MCF 10A (cell line): ENCODE measurements around the gene DIP2C. TPM values are rescaled to one million over a fixed set of nuclear protein-coding genes. Genes with fewer than 3 reads are reported as not detected.

Experiments
- BruUV-seq: library from RNA; stranded (reverse); fragments of 400-500 nt; replicated peaks from 2 replicates; lab custom pipeline; 2021; lab: Mats Ljungman, UMichigan
- CTCF ChIA-PET: fragments of 300-600 bp; sonication (Branson Sonifier 250); formaldehyde crosslinking; extraction: SDS; loops from one replicate; lab custom pipeline; 2021; ENCODE audit warnings: antibody characterized with exemption, inconsistent platforms; lab: Yijun Ruan, JAX
- POLR2A ChIA-PET: fragments of 300-600, 350-650 bp; sonication (Branson Sonifier 250); formaldehyde crosslinking; extraction: SDS; loops from one replicate; lab custom pipeline; 2020; ENCODE audit warnings: antibody characterized with exemption, inconsistent platforms; lab: Yijun Ruan, JAX
- DNase-seq: peaks from one replicate; pipeline ENCODE4 v3.0.0-alpha.2; 2018; ENCODE audit not compliant: unreplicated experiment
- H3K27ac Mint-ChIP-seq: one replicate; pipeline ENCODE4 v1.8.0; 2022; ENCODE audit warnings: mild to moderate bottlenecking, low read depth, mixed read lengths; ENCODE audit not compliant: unreplicated experiment
- H3K27me3 Mint-ChIP-seq: one replicate; pipeline ENCODE4 v1.8.0; 2022; ENCODE audit warnings: mixed read lengths; ENCODE audit not compliant: insufficient read depth, unreplicated experiment
- H3K36me3 Mint-ChIP-seq: one replicate; pipeline ENCODE4 v1.8.0; 2022; ENCODE audit warnings: mild to moderate bottlenecking, moderate library complexity, mixed read lengths; ENCODE audit not compliant: insufficient read depth, unreplicated experiment
- H3K4me1 Mint-ChIP-seq: one replicate; pipeline ENCODE4 v1.8.0; 2022; ENCODE audit warnings: mixed read lengths; ENCODE audit not compliant: insufficient read depth, unreplicated experiment
- H3K4me3 Mint-ChIP-seq: one replicate; pipeline ENCODE4 v1.8.0; 2022; ENCODE audit warnings: mild to moderate bottlenecking, moderate library complexity, mixed read lengths; ENCODE audit not compliant: unreplicated experiment
- H3K9me3 Mint-ChIP-seq: one replicate; pipeline ENCODE4 v1.8.0; 2022; ENCODE audit warnings: mixed read lengths; ENCODE audit not compliant: unreplicated experiment
- CTCF ChIP-seq: fragments of 200-600 bp; IDR thresholded peaks from one replicate; pipeline ENCODE4 v1.8.0; 2022; ENCODE audit warnings: antibody characterized with exemption, mild to moderate bottlenecking; ENCODE audit not compliant: unreplicated experiment
- intact Hi-C: fragments of 100-400 bp; cut with micrococcal nuclease; formaldehyde crosslinking; loops from 2 replicates; pipeline ENCODE4 v1.14.1; 2022
- total RNA-seq: library from RNA; stranded (reverse); gene quantifications from 2 replicates; pipeline ENCODE4 v1.2.3, GENCODE V29; 2022

Gene DIP2C
- total RNA-seq, 1 experiment from 2014 or later: 0.37 TPM

GRCh38 chr10:717458-717857, 28.0 kb upstream of the DIP2C start:
- no peak overlapping the region for H3K27ac Mint-ChIP-seq
- intact Hi-C loops: no loop called here

GRCh38 chr10:716821-717220, 27.4 kb upstream of the DIP2C start:
- no TSS peak for BruUV-seq
- POLR2A ChIA-PET: no interaction called here
- no peak for TF ChIP-seq CTCF
- no peaks in the 10 kb centered on the region for H3K36me3 Mint-ChIP-seq
- no peak overlapping the region for H3K4me3 Mint-ChIP-seq
- intact Hi-C loops: no loop called here
- no peaks in the 10 kb centered on the region for H3K4me1 Mint-ChIP-seq
- H3K9me3 Mint-ChIP-seq: peaks cover 10% of the 10 kb centered on the region
- CTCF ChIA-PET: interaction anchor here (0.7 kb wide), 1 partner anchor 54 kb away, joined by 6 read pairs; no protein-coding TSS in a partner anchor
- no peak for DNase-seq
- H3K27ac Mint-ChIP-seq: no peak overlapping the region
- peaks cover 32% of the 10 kb centered on the region for H3K27me3 Mint-ChIP-seq

More at GRCh38 chr10:717458-717857, 28.0 kb upstream of the DIP2C start:
- ChIA-PET POLR2A (no interaction called here), CTCF (no interaction called here)
- DNase-seq: no peak
- no TSS peak for BruUV-seq
- H3K36me3 Mint-ChIP-seq: no peaks in the 10 kb centered on the region
- peaks cover 32% of the 10 kb centered on the region for H3K27me3 Mint-ChIP-seq
- H3K4me1 Mint-ChIP-seq: no peaks in the 10 kb centered on the region
- no peak overlapping the region for H3K4me3 Mint-ChIP-seq
- peaks cover 10% of the 10 kb centered on the region for H3K9me3 Mint-ChIP-seq
- no peak for TF ChIP-seq CTCF

GRCh38 chr10:714214-714613, 24.7 kb upstream of the DIP2C start:
- Mint-ChIP-seq H3K27me3 (peaks cover 34% of the 10 kb centered on the region), H3K36me3 (no peaks in the 10 kb centered on the region), H3K27ac (no peak overlapping the region), H3K9me3 (peaks cover 10% of the 10 kb centered on the region), H3K4me3 (no peak overlapping the region), H3K4me1 (no peaks in the 10 kb centered on the region)
- CTCF ChIA-PET: no interaction called here
- DNase-seq: no peak
- POLR2A ChIA-PET: no interaction called here
- intact Hi-C loops: no loop called here
- BruUV-seq: no TSS peak
- TF ChIP-seq CTCF: no peak

GRCh38 chr10:712575-712974, 23.1 kb upstream of the DIP2C start:
- no peak for TF ChIP-seq CTCF
- Mint-ChIP-seq H3K4me1 (no peaks in the 10 kb centered on the region), H3K27ac (no peak overlapping the region), H3K36me3 (no peaks in the 10 kb centered on the region), H3K4me3 (no peak overlapping the region), H3K9me3 (peaks cover 10% of the 10 kb centered on the region), H3K27me3 (peaks cover 36% of the 10 kb centered on the region)
- POLR2A ChIA-PET: interaction anchor here (0.6 to 0.9 kb wide), 2 partner anchors 10 to 40 kb away, joined by 3 to 6 read pairs; no protein-coding TSS in a partner anchor
- CTCF ChIA-PET: no interaction called here
- no peak for DNase-seq
- intact Hi-C loops: no loop called here
- BruUV-seq: no TSS peak
